ENCODE results near the gene MMP21. TPM values are rescaled to one million over a fixed set of nuclear protein-coding genes. Genes with fewer than 3 reads are reported as not detected.

MMP21 gene
- total RNA-seq, 1 experiment from 2014 or later = not detected

GRCh38 chr10:125820701-125821100, 45.1 kb upstream of the MMP21 start:
- H3K4ac ChIP-seq (ENCODE audit: low read depth, low read length) = no peak overlapping the region
- no peak overlapping the region for H2BK20ac ChIP-seq (ENCODE audit: low read depth, low read length, poor library complexity, severe bottlenecking)
- H3K4me1 Mint-ChIP-seq = peaks cover 5 to 6% of the 10 kb centered on the region in 2 experiments
- no peak overlapping the region for H3K56ac ChIP-seq (ENCODE audit: insufficient read length, low read depth, low read length)
- TF ChIP-seq CTCF (conservative IDR thresholded peaks at IDR 0.05) = no peak
- H3K23ac ChIP-seq (ENCODE audit: insufficient read length, low read depth, low read length) = no peak overlapping the region
- no peak overlapping the region for H2BK12ac ChIP-seq (ENCODE audit: insufficient read length, low read depth, low read length)
- no peak overlapping the region for H2AFZ ChIP-seq (ENCODE audit: low read length)
- no peak overlapping the region for H3T11ph ChIP-seq (ENCODE audit: low read length)
- no peak overlapping the region for H2BK120ac ChIP-seq (ENCODE audit: low read depth, low read length, poor library complexity, severe bottlenecking)
- no peak overlapping the region for H3K27ac Mint-ChIP-seq
- no peak overlapping the region for H3K9ac ChIP-seq (ENCODE audit: extremely low read depth, insufficient read length, low read length)
- no peak overlapping the region for H3K18ac ChIP-seq (ENCODE audit: insufficient read length, low read depth, low read length)
- H3K9me3 ChIP-seq (ENCODE audit: control insufficient read depth, low read depth, low read length) = no peaks in the 10 kb centered on the region
- no peak for DNase-seq
- H3K14ac ChIP-seq (ENCODE audit: insufficient read depth, low read length) = no peak overlapping the region
- H4K91ac ChIP-seq (ENCODE audit: insufficient read length, low read depth, low read length) = no peak overlapping the region
- no CpG with 5 or more reads among the region's 1 CpG for WGBS (ENCODE audit: extremely low coverage, insufficient read length, low lambda C conversion rate)
- H3K4me3 Mint-ChIP-seq = no peak overlapping the region
- peaks cover 2% of the 10 kb centered on the region for H3K79me1 ChIP-seq (ENCODE audit: insufficient read depth, low read depth, low read length, poor library complexity, severe bottlenecking)
- H4K8ac ChIP-seq (replicated peaks; ENCODE audit: insufficient read length, low read depth, low read length) = no peak overlapping the region
- no peaks in the 10 kb centered on the region for H3K27me3 ChIP-seq (ENCODE audit: insufficient read depth, low read length)
- no peak overlapping the region for H2AK5ac ChIP-seq (ENCODE audit: insufficient read length, low read length)
- H3K27me3 Mint-ChIP-seq (ENCODE audit: low read depth) = no peaks in the 10 kb centered on the region
- no peak overlapping the region for H2BK5ac ChIP-seq (ENCODE audit: insufficient read length, low read length)
- no peak overlapping the region for H4K5ac ChIP-seq (ENCODE audit: insufficient read length, low read depth, low read length)
- no peak overlapping the region for H2BK15ac ChIP-seq (ENCODE audit: low read depth, low read length)
- H3K4me2 ChIP-seq (ENCODE audit: insufficient read depth, insufficient read length, low read length) = no peak overlapping the region
- H3K23me2 ChIP-seq (ENCODE audit: insufficient read length, low read depth, low read length, poor library complexity, severe bottlenecking) = no peaks in the 10 kb centered on the region
- peaks cover 22% of the 10 kb centered on the region for H3K79me2 ChIP-seq (ENCODE audit: insufficient read depth, low read length)
- peaks cover 0 to 4% (median under 1%) of the 10 kb centered on the region in 3 experiments; a peak in 3 of 7 replicates for H3K36me3 Mint-ChIP-seq (ENCODE audit: insufficient read depth in 1 of 3, low read depth in 3 of 3)
- no peak overlapping the region for H3K27ac ChIP-seq (ENCODE audit: insufficient read length, low read depth, low read length)
- no peaks in the 10 kb centered on the region for H4K20me1 ChIP-seq (ENCODE audit: control insufficient read depth, insufficient read depth, insufficient read length)
- no peaks in the 10 kb centered on the region for H3K9me3 Mint-ChIP-seq
- 0 out of 2 replicates have a peak, but pooled peaks cover 2% of the 10 kb centered on the region for H3K4me1 ChIP-seq (ENCODE audit: insufficient read depth, low read length)

Measured in H9 (cell line).